HK-2 (cell line): Measurements from ENCODE around the gene CT45A10.
"Not testable (repeated sequence)": the region's sequence is repeated elsewhere in the genome, so short reads cannot be mapped to it uniquely, and the experiment has no call there.

Experiments
- DNase-seq: peaks from one replicate; pipeline ENCODE4 v3.0.0-alpha.2; 2018; ENCODE audit not compliant: unreplicated experiment

Gene CT45A10, protein sequence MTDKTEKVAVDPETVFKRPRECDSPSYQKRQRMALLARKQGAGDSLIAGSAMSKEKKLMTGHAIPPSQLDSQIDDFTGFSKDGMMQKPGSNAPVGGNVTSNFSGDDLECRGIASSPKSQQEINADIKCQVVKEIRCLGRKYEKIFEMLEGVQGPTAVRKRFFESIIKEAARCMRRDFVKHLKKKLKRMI

GRCh38 chrX:135893294-135893817 is at the start of gene CT45A10, which contains the start of gene SAGE1:
Gene CT45A10 (minus strand): TSS chrX:135893444. CDS start chrX:135885344, 8,100 bp downstream.
Gene SAGE1 (plus strand): TSS chrX:135893716. CDS start chrX:135896243, 2,527 bp downstream.
- DNase-seq = no peak

GRCh38 chrX:135931644-135932487 is 38.6 kb upstream of the CT45A10 start:
- DNase-seq = peak; percentile 34

DNA sequence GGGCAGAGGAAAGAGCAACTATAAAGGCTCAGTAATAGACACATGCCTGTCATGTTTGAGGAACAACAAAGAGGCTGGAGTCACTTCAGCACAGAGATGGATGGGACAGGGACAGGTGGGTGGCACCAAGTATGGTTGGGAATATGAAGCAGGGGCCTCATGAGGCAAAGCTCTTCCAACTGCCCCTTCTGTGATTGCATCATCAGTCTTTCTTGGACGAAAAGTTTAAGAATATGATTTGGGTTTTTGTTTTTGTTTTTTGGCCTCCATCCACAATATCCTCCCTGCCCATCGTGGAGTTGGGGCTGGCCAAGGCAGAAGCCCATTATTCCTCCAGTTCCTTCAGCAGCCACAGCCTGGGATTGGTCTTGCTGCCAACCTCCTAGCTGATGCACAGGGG is 34.7 kb upstream of the CT45A10 start:
- DNase-seq = no peak

DNA sequence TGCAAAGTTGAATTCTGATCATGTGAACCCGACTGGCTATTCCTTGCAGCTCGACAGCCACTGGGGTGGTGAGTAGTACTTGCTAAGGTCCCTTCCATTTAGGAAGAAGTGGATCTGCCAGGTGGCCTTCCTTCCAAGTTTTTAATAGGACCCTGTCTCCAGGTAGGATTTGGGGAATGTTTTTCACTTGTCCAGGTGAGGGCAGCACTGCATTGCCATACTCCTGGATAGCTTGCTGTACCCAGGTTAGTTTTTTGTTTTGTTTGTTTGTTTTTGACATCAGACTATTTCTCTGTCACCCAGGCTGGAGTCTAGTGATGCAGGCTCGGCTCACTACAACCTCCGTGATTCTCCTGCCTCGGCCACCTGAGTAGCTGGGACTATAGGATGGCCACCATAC is 30.1 kb upstream of the CT45A10 start:
- DNase-seq = peak; percentile 1

DNA sequence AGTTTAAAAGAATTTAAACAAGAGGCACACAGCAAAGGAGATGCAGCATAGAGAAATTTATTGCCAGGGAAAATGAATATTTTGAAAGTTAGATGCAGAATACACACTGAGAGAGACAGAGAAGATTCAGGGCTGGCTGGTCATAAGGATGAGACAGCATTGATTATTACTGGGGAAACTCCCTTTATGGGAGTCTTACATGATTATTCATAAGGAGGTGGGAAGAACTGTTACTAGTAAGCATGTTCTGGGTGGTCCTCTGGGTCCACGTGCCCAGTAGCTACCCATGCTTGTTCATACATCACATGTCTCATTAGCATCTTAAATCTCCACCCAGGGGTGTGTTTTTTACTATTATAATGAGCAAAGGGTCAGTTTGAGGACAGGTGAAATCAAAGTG is 27.3 kb upstream of the CT45A10 start:
- DNase-seq = not testable (repeated sequence)

GRCh38 chrX:135914404-135914803 is 21.2 kb upstream of the CT45A10 start:
- DNase-seq = no peak

DNA sequence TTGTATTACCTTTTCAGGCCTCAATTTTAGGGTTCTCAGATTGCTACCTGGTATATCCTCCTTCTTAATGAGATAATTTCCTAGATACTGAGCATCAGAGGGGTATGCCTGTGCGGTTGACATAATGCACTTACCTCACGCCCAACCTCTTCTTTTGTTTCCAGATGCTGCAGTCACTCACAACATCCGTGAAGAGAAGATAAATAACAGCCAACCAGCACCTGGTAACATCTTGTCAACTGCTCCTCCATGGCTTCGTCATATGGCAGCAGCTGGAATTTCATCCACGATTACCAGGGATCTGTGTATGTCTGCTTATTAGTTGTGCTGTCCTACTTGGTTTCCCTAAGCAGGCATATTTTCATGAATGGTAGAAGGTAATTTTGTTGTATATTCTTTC is 17.0 kb upstream of the CT45A10 start:
- no peak for DNase-seq

- no peak for DNase-seq
These were observed 463 bp downstream of the CT45A10 start for GRCh38 chrX:135892781-135893180.

DNA sequence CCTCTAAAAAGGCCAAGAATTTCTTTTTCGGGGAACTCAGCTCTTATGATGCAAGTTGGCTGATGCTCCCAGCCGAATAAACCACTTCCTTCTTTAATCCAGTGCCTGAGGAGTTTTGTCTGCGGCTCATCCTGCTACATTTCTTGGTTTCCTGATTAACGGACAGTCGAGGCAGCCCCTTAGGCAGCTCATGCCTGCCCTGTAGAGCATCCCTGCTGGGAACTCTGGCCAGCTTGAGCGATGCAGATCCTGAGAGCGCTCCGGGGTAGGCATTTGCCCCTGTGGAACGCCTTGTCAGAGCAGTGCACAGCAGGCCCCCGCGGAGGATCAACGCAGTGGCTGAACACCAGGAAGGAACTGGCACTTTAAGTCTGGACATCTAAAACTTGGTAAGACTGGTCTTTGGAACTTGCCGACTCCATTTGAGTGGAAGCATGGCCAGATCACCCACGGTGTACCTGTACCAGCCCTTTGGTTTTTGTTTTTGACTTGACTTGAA is 3.1 kb downstream of the CT45A10 start:
- no peak for DNase-seq

GRCh38 chrX:135888976-135889375 is 4.3 kb downstream of the CT45A10 start:
- DNase-seq = peak; percentile 7

DNA sequence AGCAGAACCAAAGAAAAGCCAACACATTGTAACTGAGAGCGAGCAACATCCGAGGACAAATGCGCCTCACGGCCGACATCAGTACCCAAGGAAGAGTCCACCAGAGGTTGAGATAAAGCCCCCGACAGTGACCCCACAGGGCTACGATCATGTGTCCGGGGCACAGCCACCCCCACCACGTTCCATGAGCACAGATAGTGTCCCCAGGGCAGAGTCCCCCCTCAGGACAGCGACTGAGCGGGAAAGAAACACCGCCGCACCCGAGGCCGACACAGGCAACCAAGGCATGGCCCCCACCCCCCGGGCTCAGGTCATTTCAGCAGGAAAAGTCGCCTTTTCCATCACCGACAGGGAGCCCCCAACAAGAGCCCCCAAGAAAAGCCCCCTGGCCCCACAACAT is 5.0 kb downstream of the CT45A10 start:
- not testable (repeated sequence) for DNase-seq

DNA sequence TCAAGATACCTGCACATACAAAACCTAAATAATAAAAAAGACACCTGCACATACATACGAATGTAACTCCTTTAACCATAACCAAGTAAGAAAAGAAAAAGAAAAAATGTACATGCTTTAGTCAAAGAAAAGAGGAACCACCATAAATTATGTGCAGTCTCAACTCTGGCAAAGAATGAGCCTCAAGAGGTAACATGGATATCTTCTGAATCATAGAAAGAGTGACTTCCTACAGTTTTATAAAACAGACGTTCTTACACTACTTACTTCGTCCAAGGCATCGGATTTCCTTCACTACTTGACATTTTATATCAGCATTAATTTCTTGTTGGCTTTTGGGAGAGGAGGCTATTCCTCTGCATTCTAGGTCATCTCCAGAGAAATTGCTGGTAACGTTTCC is 10.5 kb downstream of the CT45A10 start:
- DNase-seq = not testable (repeated sequence)

DNA sequence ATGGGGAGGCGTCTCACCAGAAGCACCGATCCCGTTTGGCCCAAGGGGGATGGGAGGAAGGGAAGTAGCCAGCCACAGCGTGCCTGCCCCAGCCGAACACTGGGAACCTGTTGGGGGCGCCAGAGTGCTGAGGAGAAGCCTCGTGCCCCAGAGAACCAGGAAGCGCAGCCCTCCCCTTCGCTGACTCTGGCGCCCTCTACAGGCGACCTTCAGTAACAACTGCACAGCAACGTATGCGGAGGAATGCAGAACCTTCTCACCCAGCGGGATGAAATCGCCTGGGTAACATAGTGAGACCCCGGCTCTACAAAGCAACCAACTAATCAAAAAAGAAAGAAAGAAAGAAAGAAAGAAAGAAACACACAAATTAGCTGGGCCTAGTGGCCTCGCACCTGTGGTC is 21.5 kb downstream of the CT45A10 start, which contains the start of gene CT45A9:
CT45A9 (minus strand) TSS at position 101 of the 400 bp plus-strand sequence. CDS start 3,751 bp downstream, outside the sequence.
- not testable (repeated sequence) for DNase-seq

DNA sequence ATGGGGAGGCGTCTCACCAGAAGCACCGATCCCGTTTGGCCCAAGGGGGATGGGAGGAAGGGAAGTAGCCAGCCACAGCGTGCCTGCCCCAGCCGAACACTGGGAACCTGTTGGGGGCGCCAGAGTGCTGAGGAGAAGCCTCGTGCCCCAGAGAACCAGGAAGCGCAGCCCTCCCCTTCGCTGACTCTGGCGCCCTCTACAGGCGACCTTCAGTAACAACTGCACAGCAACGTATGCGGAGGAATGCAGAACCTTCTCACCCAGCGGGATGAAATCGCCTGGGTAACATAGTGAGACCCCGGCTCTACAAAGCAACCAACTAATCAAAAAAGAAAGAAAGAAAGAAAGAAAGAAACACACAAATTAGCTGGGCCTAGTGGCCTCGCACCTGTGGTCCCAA is 38.8 kb downstream of the CT45A10 start, which contains the start of gene CT45A8:
CT45A8 (minus strand) TSS at position 101 of the 400 bp plus-strand sequence. CDS start 3,755 bp downstream, outside the sequence.
- DNase-seq = not testable (repeated sequence)

DNA sequence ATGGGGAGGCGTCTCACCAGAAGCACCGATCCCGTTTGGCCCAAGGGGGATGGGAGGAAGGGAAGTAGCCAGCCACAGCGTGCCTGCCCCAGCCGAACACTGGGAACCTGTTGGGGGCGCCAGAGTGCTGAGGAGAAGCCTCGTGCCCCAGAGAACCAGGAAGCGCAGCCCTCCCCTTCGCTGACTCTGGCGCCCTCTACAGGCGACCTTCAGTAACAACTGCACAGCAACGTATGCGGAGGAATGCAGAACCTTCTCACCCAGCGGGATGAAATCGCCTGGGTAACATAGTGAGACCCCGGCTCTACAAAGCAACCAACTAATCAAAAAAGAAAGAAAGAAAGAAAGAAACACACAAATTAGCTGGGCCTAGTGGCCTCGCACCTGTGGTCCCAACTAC is 56.1 kb downstream of the CT45A10 start, which contains the start of gene CT45A7:
CT45A7 (minus strand) TSS at position 101 of the 400 bp plus-strand sequence. CDS start 3,747 bp downstream, outside the sequence.
- DNase-seq = not testable (repeated sequence)
